Stimulated activated CD4-positive, alpha-beta T cell treated with anti-CD3 and anti-CD28 coated beads, Interleukin-15, amount 100 ng/mL, for 24 hours (primary cell): Measurements from ENCODE around the gene FAP.
A peak's percentile ranks its signal among the peaks of the same experiment; 100 is the strongest.

Experiments used
- DNase-seq: peaks from one replicate; pipeline ENCODE4 v3.0.0-alpha.2; 2020

Gene FAP

GRCh38 chr2:162184359-162184758 lies 58.9 kb downstream of the FAP start:
- DNase-seq, result no peak

GRCh38 chr2:162182395-162182794 lies 60.9 kb downstream of the FAP start:
- no peak for DNase-seq

- DNase-seq, result no peak
Observed at GRCh38 chr2:162177301-162177700, 65.9 kb downstream of the FAP start.

- DNase-seq, result no peak
Observed at GRCh38 chr2:162175714-162176113, 67.5 kb downstream of the FAP start.

- DNase-seq, result no peak
Observed at GRCh38 chr2:162174746-162175145, 68.5 kb downstream of the FAP start.

- no peak for DNase-seq
Observed at GRCh38 chr2:162172802-162173370, 70.4 kb downstream of the FAP start.

- DNase-seq, result no peak
Observed at GRCh38 chr2:162166745-162167144, 76.5 kb downstream of the FAP start.

- no peak for DNase-seq
Observed at GRCh38 chr2:162166174-162166573, 77.1 kb downstream of the FAP start.

GRCh38 chr2:162164802-162165201 lies 78.4 kb downstream of the FAP start:
- no peak for DNase-seq

GRCh38 chr2:162159446-162159845 lies 83.8 kb downstream of the FAP start:
- DNase-seq, result no peak

- no peak for DNase-seq
Observed at GRCh38 chr2:162156149-162156548, 87.1 kb downstream of the FAP start.

GRCh38 chr2:162155093-162155492 lies 88.2 kb downstream of the FAP start:
- DNase-seq, result no peak

GRCh38 chr2:162153608-162154224 lies 89.5 kb downstream of the FAP start:
- DNase-seq, result peak; percentile 71

- DNase-seq, result no peak
Observed at GRCh38 chr2:162152147-162152546, 91.1 kb downstream of the FAP start, which contains the start of gene GCG. Gene GCG (minus strand): TSS chr2:162152247. CDS start chr2:162149178, 3,069 bp downstream.

- DNase-seq, result no peak
Observed at GRCh38 chr2:162149940-162150339, 93.3 kb downstream of the FAP start.

- DNase-seq, result no peak
Observed at GRCh38 chr2:162149466-162149865, 93.8 kb downstream of the FAP start.

GRCh38 chr2:162148956-162149355 lies 94.3 kb downstream of the FAP start:
- DNase-seq, result no peak

- no peak for DNase-seq
Observed at GRCh38 chr2:162143969-162144368, 99.3 kb downstream of the FAP start.

GRCh38 chr2:162138310-162138709 lies 104.9 kb downstream of the FAP start:
- no peak for DNase-seq

GRCh38 chr2:162127422-162127821 lies 115.8 kb downstream of the FAP start:
- DNase-seq, result no peak

GRCh38 chr2:162126527-162126926 lies 116.7 kb downstream of the FAP start:
- DNase-seq, result no peak

GRCh38 chr2:162126111-162126519 lies 117.1 kb downstream of the FAP start:
- DNase-seq, result no peak

GRCh38 chr2:162125138-162125537 lies 118.1 kb downstream of the FAP start:
- no peak for DNase-seq

GRCh38 chr2:162123806-162124758 lies 119.2 kb downstream of the FAP start:
- no peak for DNase-seq
